Measurements from ENCODE around the gene LHFPL5. TPM values are rescaled to one million over a fixed set of nuclear protein-coding genes. Genes with fewer than 3 reads are reported as not detected.

Gene LHFPL5
- total RNA-seq, 2 donors from 2014 or later = 5.6 to 6.2 TPM

DNA sequence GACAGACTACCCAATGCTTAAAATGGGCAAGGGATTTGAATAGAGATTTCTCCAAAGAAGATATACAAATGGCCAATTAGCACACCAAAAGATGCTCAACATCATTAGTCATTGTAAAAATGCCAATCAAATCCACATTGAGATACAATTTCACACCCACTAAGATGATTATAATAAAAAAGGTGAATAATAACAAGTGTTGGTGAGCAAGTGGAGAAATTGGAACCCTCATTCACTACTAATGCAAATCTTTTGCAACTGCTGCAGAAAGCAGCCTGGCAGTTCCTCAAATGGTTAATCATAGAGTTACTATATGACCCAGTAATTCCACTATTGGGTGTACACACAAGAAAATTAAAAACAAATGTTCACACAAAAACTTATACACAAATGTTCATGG is 12.4 kb downstream of the LHFPL5 start:
- H3K9me3 ChIP-seq = no peaks in the 10 kb centered on the region
- intact Hi-C loops (cut with DNase I) = no loop called here
- ATAC-seq (no peak), DNase-seq (no peak)
- H3K27me3 ChIP-seq = no peaks in the 10 kb centered on the region
- H3K27ac ChIP-seq = no peak overlapping the region
- no peaks in the 10 kb centered on the region for H3K4me1 ChIP-seq
- no peaks in the 10 kb centered on the region for H3K36me3 ChIP-seq (replicated peaks in 1 of 2; ENCODE audit: insufficient read depth in 1 of 2, low read depth in 2 of 2)
- TF ChIP-seq CTCF (IDR thresholded peaks at IDR 0.05) = no peak
- H3K4me3 ChIP-seq = no peak overlapping the region

GRCh38 chr6:35823601-35824000 is 18.4 kb downstream of the LHFPL5 start:
- WGBS, 2 donors = 96 to 98% methylated on average over 2 of the region's 2 CpGs
- TF ChIP-seq CTCF (IDR thresholded peaks at IDR 0.05) (no peak), POLR2A (IDR thresholded peaks at IDR 0.05) (no peak)
- Histone ChIP-seq H3K27ac (no peak overlapping the region), H3K9me3 (no peaks in the 10 kb centered on the region), H3K27me3 (no peaks in the 10 kb centered on the region), H3K4me1 (no peaks in the 10 kb centered on the region), H3K36me3 (replicated peaks in 1 of 2; ENCODE audit: insufficient read depth in 1 of 2, low read depth in 2 of 2) (no peaks in the 10 kb centered on the region), H3K4me3 (no peak overlapping the region)
- ATAC-seq (no peak), DNase-seq (no peak)
- intact Hi-C loops (cut with DNase I) = no loop called here

- Histone ChIP-seq H3K9me3 (no peaks in the 10 kb centered on the region), H3K27ac (no peak overlapping the region), H3K4me3 (no peak overlapping the region), H3K4me1 (no peaks in the 10 kb centered on the region), H3K36me3 (replicated peaks in 1 of 2; ENCODE audit: insufficient read depth in 1 of 2, low read depth in 2 of 2) (no peaks in the 10 kb centered on the region), H3K27me3 (no peaks in the 10 kb centered on the region)
- WGBS, 2 donors = 84 to 91% methylated on average over 4 to 5 of the region's 5 CpGs
- TF ChIP-seq CTCF (IDR thresholded peaks at IDR 0.05) = no peak
- no peak for TF ChIP-seq POLR2A (IDR thresholded peaks at IDR 0.05)
- DNase-seq (no peak), ATAC-seq (no peak)
- intact Hi-C loops (cut with DNase I) = no loop called here
Observed at GRCh38 chr6:35824552-35825192, 19.5 kb downstream of the LHFPL5 start.

GRCh38 chr6:35829306-35829705 is 24.2 kb downstream of the LHFPL5 start:
- Histone ChIP-seq H3K4me1 (peaks cover 17% of the 10 kb centered on the region), H3K4me3 (no peak overlapping the region), H3K36me3 (replicated peaks in 1 of 2; ENCODE audit: insufficient read depth in 1 of 2, low read depth in 2 of 2) (no peaks in the 10 kb centered on the region), H3K27ac (no peak overlapping the region), H3K9me3 (no peaks in the 10 kb centered on the region), H3K27me3 (no peaks in the 10 kb centered on the region)
- intact Hi-C loops (cut with DNase I) = no loop called here
- 94 to 98% methylated on average over 5 of the region's 5 CpGs for WGBS, 2 donors
- DNase-seq (no peak), ATAC-seq (no peak)
- TF ChIP-seq POLR2A (IDR thresholded peaks at IDR 0.05) = no peak
- no peak for TF ChIP-seq CTCF (IDR thresholded peaks at IDR 0.05)

All from body of pancreas (tissue), 4 donors.